Gastrocnemius medialis (tissue), 4 donors: Measurements from ENCODE around the gene ZMYND8.
"Not testable (repeated sequence)": the region's sequence is repeated elsewhere in the genome, so short reads cannot be mapped to it uniquely, and the experiment has no call there.

Experiments used
- POLR2A ChIP-seq, 2 donors: fragments of 450-650 bp; IDR thresholded peaks; one replicate each; pipeline ENCODE4 v1.6.1; 2017; ENCODE audit warnings: antibody characterized with exemption in 2 of 2, mild to moderate bottlenecking in 2 of 2, moderate library complexity in 2 of 2
- TF ChIP-seq, protein P1 (sequence below), 5 experiments: fragments of 450-650 bp in 3 of 5; fragments of 200-600 bp in 2 of 5; sonication (generic) in 2 of 5; IDR thresholded peaks in 4 of 5; conservative IDR thresholded peaks in 1 of 5; 1 replicate in 4 of 5; 2 replicates in 1 of 5; pipeline ENCODE4 v1.5.1; 2016 to 2019; ENCODE audit warnings: antibody characterized with exemption in 5 of 5, mild to moderate bottlenecking in 3 of 5, moderate library complexity in 3 of 5

DNA sequence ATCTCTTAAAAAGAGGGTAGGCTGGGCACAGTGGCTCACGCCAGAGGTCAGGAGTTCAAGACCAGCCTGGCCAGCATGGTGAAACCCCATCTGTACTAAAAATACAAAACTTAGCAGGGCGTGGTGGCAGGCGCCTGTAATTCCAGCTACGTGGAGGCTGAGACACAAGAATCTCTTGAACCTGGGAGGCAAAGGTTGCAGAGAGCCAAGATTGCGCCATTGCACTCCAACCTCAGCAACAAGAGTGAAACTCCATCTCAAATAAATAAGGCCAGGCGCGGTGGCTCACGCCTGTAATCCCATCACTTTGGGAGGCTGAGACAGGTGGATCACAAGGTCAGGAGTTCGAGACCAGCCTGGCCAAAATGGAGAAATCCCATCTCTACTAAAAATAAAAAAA lies 48.9 kb downstream of the ZMYND8 start:
- TF ChIP-seq, protein P1, sequence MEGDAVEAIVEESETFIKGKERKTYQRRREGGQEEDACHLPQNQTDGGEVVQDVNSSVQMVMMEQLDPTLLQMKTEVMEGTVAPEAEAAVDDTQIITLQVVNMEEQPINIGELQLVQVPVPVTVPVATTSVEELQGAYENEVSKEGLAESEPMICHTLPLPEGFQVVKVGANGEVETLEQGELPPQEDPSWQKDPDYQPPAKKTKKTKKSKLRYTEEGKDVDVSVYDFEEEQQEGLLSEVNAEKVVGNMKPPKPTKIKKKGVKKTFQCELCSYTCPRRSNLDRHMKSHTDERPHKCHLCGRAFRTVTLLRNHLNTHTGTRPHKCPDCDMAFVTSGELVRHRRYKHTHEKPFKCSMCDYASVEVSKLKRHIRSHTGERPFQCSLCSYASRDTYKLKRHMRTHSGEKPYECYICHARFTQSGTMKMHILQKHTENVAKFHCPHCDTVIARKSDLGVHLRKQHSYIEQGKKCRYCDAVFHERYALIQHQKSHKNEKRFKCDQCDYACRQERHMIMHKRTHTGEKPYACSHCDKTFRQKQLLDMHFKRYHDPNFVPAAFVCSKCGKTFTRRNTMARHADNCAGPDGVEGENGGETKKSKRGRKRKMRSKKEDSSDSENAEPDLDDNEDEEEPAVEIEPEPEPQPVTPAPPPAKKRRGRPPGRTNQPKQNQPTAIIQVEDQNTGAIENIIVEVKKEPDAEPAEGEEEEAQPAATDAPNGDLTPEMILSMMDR (IDR thresholded peaks at IDR 0.05 in 4 of 5, conservative IDR thresholded peaks at IDR 0.05 in 1 of 5) = not testable (repeated sequence)
- not testable (repeated sequence) for TF ChIP-seq POLR2A (IDR thresholded peaks at IDR 0.05)
